TTC549 (cell line): ENCODE measurements around the gene CD164.
A peak's percentile ranks its signal among the peaks of the same experiment; 100 is the strongest.

Experiments
- FAIRE-seq: peaks from 2 replicates; lab custom pipeline; 2012; peaks lifted over from hg19 to GRCh38; lab: Jason Lieb, UNC

CD164 gene

DNA sequence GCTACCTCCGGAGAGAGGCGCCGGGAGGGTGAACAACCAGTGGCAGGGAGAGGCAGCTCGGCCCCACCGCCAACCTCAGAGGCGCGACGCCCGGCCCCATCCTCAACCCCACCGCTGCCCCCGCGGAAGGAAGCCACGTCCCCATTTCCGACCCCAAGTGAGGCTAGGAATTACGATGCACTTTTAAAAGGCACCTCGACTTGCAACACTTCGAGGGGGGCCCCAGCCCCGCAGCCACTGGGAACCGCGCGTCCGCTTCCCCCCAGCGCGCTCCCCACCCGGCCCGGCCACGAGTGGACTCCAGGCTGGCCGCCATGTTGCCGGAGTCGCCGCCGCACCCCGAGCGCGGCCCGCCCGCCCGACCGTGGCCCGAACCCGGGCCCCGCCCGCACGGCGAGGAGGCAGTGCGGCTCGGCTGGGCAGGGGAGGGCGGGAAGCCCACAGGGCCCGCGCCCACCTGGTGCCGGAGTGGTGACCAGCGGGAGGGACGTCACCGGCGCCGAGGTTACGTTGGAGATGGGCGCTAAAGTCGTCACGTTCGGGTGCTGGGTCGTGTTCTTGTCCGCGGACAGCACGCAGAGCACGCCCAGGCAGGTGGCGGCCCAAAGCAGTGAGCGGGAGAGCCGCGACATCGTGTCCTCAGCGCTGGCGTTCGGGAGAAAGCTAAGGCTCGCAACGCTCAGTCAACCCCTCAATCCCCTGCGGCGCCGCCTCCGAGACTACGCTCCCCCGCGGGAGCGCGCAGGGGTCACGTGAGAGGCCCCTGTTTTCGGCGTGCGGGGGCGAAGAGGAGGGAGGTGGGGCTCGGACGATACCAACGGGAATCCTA lies at the start of gene CD164:
Gene CD164 (minus strand): TSS at position 721 of the 829 bp plus-strand sequence. CDS start 89 bp downstream, at position 632.
- FAIRE-seq: no peak

DNA sequence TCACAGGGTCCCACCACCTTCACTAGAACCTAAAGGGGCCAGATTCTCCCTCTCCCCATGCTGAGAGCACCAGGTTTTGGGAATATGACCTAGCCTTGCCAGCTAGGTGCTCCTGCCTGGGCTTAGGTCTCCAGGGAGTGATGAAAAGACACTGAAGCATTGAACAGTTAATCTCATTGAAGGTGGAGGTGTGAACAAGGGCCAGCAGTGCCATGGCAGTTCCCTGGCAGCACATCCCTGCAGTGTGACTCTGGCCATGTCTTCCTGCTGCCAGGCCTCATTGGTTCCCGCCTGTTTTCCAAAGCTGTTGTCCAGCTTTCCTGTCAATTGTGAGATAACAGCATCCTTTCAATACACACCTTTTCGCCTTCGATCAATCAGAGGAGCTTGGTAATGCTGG lies 47.2 kb upstream of the CD164 start:
- no peak for FAIRE-seq

DNA sequence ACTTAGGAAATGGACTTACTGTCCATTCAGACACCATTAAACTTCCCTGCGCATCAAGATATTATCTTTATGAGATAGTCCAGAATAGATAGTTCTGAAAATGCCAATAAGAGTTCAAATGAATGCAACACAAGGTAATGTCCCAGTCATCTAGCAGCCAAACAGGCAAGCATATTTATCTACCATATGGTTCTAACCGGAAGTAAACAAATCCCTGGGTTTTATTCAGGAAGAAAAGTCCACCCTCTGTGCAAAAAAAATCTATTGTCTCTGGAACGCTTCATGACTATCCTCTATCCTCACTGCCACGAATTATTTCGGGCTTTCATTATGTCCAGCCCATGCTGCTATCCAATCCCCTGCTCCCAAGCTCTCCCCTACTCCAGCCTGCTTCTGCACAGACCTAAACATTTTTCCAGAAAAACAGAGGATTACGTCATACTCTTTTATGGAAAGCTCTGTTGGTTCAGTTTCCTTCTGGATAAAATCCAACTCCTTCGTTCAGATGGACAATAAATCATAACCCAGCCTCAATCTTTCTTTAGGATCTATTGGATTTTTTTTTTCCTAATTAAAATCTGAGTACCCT lies 46.7 kb upstream of the CD164 start:
- no peak for FAIRE-seq

GRCh38 chr6:109424946-109425345 lies 42.7 kb upstream of the CD164 start:
- no peak for FAIRE-seq

DNA sequence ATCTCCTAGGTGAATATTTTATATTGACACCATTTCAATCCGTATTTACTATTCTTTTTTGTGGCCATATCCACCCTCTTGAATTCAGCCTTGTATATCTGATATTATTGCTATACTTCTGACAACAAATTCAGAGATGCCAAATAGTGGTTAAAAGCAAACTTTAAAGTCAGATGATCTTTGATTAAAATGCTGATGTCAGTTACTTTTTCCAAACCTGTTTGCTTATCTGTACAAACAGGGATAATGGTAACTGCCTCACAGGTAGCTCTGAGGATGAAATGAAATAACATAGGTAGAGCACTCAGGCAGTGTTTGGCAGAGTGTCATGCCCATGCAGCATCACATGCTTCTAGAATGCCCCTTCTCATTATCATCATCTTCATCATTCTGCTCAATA lies 38.9 kb upstream of the CD164 start:
- no peak for FAIRE-seq

DNA sequence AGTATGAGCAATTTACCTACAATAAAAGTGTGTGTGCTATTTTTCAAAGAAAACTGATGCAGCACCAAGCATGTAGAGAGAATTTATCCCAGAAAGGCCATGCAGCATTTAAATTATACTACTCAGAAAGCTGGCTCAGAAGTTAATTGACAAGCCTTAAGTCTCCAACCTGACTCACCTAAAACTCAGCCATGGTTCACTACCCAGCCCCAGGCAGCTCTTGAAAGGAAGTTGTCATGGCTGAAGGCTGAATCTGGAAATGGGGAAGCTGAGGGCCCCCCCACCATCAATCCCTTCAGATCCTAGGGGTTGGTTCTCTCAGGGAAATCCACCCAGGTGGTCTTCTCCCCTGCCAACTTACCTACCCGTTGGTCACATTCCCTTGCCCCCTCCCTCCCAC lies 38.5 kb upstream of the CD164 start:
- no peak for FAIRE-seq

DNA sequence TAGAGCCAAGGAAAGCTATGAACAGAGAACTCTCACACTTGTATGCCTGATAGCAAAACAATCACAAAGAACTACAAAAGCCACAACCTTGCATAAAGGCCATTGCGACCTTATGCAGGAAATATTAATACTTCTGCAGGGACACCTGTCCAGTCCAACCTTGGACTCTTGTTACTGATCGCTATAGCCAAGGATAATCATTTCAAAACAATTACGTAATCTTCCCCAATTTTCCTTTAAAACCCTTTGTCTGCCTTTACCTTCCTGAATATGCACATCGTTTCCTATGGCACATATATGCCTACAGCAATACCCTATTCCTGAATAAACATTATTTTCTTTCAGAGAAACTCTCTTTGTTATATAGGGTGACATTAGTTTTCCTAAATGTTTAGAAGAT lies 35.4 kb upstream of the CD164 start:
- no peak for FAIRE-seq

DNA sequence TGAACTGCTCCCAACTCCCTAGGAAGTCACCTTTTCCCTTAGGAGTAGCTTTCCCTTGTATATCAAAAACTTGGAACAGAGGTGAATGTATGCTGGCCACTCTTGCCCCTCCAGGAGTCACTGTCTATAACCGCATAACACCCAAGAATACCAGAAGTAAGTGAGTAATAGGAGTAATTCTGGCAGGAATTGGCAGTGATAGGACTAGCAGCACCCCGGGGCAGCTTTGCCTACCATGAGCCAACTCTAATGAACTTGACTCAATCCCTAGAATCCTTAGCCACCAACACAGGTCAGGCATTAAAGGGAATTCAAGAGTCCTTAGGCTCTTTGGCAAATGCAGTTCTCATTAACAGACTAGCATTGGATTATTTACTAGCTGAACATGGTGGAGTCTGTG lies 28.8 kb upstream of the CD164 start:
- FAIRE-seq: no peak

DNA sequence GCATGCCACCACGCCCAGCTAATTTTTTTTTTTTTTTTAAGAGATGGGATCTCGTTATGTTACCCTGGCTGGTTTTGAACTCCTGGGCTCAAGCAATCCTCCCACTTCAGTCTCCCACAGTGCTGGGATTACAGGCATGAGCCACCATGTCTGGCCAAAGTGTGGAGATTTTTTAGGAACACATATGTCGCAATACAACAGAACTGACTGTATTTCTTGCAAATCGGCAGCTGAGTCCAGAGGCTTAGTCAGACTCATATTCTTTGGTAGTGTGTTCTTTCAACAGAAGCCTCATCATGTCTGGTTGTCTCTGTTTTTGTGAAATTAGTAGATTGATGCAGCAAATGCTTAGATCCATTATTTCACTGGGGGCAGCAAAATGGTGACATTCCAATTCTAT lies 23.9 kb upstream of the CD164 start:
- no peak for FAIRE-seq

GRCh38 chr6:109397020-109397419 lies 14.8 kb upstream of the CD164 start:
- no peak for FAIRE-seq

DNA sequence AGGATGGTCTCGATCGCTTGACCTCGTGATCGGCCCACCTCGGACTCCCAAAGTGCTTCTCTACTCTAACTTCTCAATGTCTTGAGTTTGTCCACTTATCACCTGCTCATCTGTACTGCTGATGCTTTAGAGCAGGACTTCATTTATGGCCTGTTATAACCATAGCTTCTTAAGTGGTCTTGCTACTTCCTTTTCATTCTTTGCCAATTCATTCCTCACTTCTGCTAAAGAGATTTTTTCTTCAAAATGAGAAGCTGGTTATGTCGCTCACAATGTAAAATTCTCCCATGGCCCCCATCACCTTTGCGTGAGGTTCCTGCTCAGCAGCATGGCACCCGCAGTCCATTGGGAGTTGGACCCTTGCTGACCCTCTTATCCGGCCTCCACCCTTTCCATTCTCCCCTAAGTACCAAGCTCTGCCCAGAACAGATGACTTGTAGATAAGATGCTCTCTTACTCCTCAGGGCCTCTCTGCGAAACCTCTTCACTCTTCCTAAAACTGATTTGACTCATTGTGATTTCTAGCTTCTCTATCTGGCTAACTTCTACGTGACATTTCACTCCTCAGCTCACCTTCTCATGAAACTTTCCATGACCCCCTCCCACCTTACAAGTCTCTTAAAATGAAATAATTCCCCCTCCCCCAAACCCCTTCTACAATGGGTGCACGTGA lies 13.9 kb upstream of the CD164 start:
- FAIRE-seq: no peak

- FAIRE-seq: no peak
Measured at GRCh38 chr6:109393886-109394281, 11.6 kb upstream of the CD164 start.

- no peak for FAIRE-seq
Measured at GRCh38 chr6:109393157-109393885, 11.1 kb upstream of the CD164 start.

DNA sequence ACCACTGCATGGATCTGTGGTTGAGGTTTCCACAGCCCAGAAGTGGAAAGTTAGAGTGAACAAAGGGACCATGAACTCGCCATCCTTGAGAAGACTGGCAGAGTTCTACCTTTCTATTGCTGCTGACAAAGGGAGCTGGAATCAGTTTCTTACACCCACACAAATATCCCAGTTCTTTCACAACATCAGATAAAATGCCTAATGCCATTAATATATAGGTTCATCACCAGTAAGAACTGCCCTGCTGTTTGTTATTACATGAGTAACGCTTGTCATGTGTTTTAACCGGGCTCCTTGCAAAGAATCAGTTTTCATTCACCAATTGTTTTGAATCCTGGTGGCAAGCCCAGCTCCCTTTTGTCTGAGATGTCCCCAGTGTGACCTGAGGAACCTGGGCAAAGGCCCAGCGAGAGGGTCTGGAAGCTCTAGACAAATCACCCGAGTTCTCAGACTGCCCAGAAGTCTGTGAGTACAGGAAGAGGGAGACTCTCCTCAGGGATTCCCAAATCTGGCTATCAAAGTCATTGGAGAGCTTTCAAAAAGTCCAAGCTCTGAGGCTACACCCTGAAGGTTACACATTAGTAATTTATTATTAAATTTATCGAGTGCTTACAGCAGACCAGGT lies 7.5 kb upstream of the CD164 start:
- no peak for FAIRE-seq

- no peak for FAIRE-seq
Measured at GRCh38 chr6:109388265-109388664, 6.0 kb upstream of the CD164 start.

GRCh38 chr6:109383438-109383940 lies 1.2 kb upstream of the CD164 start:
- no peak for FAIRE-seq

GRCh38 chr6:109382576-109383437 lies 540 bp upstream of the CD164 start:
- FAIRE-seq: peak; percentile 39

DNA sequence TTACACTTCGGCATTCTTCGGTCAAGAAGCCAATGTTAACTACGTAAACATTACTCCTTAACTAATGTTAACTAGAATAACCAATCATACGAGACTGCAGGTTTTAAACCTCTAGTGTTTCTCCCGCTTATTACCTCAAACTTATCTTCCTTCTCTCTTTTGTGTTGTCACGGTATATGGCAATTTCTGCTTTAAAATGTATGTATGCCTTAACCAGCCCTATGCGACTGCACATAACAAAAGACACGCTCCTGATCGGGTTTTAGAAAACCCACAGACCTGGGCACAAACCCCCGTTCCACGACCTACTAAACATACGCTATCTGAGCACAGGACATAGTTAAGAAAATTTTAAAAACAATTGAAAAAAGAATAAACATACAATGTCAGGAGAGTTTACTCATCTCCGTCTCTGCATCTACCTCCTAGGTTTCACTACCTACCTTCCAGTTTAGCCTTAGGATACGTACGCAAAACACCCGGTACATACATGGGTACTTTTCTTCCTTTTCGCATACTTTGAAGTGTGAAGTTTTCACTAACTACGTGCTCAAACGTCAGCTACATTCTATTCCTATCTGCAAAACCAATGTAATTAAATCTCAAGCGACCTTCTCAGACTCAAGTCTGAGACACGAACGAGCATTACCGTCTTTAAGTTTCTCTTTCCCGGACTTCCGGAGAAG lies 1.1 kb downstream of the CD164 start:
- no peak for FAIRE-seq

GRCh38 chr6:109379711-109380110 lies 2.6 kb downstream of the CD164 start:
- no peak for FAIRE-seq

- FAIRE-seq: no peak
Measured at GRCh38 chr6:109377717-109378116, 4.5 kb downstream of the CD164 start.
